GM23248 (cell line): ENCODE results near the gene SPEG. TPM values are rescaled to one million over a fixed set of nuclear protein-coding genes. Genes with fewer than 3 reads are reported as not detected.

Source experiments
- DNase-seq: peaks from one replicate; pipeline ENCODE4 v3.0.0-alpha.2; 2015
- H2AFZ ChIP-seq: fragments of 200-600 bp; sonication (generic); 2 replicates; pipeline ENCODE4 v1.6.1; 2016; ENCODE audit warnings: antibody characterized with exemption
- H3F3A ChIP-seq: fragments of 200-600 bp; sonication (generic); 2 replicates; pipeline ENCODE4 v1.6.1; 2016; ENCODE audit warnings: mild to moderate bottlenecking, antibody characterized with exemption, mixed run types; ENCODE audit not compliant: insufficient read depth
- H3K27ac ChIP-seq: fragments of 200-600 bp; sonication (generic); 2 replicates; pipeline ENCODE4 v1.5.1; 2016; ENCODE audit warnings: mild to moderate bottlenecking
- H3K27me3 ChIP-seq: fragments of 200-600 bp; sonication (generic); replicated peaks from 2 replicates; pipeline ENCODE4 v1.6.1; 2016; ENCODE audit warnings: mild to moderate bottlenecking; ENCODE audit not compliant: insufficient read depth
- H3K36me3 ChIP-seq: fragments of 200-600 bp; sonication (generic); 2 replicates; pipeline ENCODE4 v1.6.1; 2016; ENCODE audit warnings: low read depth, mild to moderate bottlenecking
- H3K4me1 ChIP-seq: fragments of 200-600 bp; sonication (generic); 2 replicates; pipeline ENCODE4 v1.6.1; 2016; ENCODE audit warnings: mild to moderate bottlenecking; ENCODE audit not compliant: insufficient read depth
- H3K4me2 ChIP-seq: fragments of 200-600 bp; sonication (generic); one replicate; pipeline ENCODE4 v1.6.1; 2016; ENCODE audit warnings: mild to moderate bottlenecking; ENCODE audit not compliant: unreplicated experiment
- H3K4me3 ChIP-seq: fragments of 200-600 bp; sonication (generic); 2 replicates; pipeline ENCODE4 v1.5.1; 2016; ENCODE audit warnings: mild to moderate bottlenecking
- H3K79me2 ChIP-seq: fragments of 200-600 bp; sonication (generic); 2 replicates; pipeline ENCODE4 v1.6.1; 2016; ENCODE audit warnings: mild to moderate bottlenecking; ENCODE audit not compliant: insufficient read depth
- H3K9ac ChIP-seq: fragments of 200-600 bp; sonication (generic); 2 replicates; pipeline ENCODE4 v1.6.1; 2016; ENCODE audit warnings: mild to moderate bottlenecking
- H3K9me2 ChIP-seq: fragments of 200-600 bp; sonication (generic); 2 replicates; pipeline ENCODE4 v1.6.1; 2016; ENCODE audit warnings: mixed run types, mild to moderate bottlenecking, moderate library complexity; ENCODE audit not compliant: insufficient read depth
- H3K9me3 ChIP-seq: fragments of 200-600 bp; sonication (generic); one replicate; pipeline ENCODE4 v1.6.1; 2017; ENCODE audit warnings: low read depth
- H4K20me1 ChIP-seq: fragments of 200-600 bp; sonication (generic); 2 replicates; pipeline ENCODE4 v1.6.0; 2016; ENCODE audit not compliant: insufficient read depth
- EZH2 ChIP-seq: fragments of 200-600 bp; sonication (generic); IDR thresholded peaks from 2 replicates; pipeline ENCODE4 v1.6.1; 2018; ENCODE audit warnings: antibody characterized with exemption, mild to moderate bottlenecking; ENCODE audit not compliant: insufficient read depth, poor library complexity, severe bottlenecking
- EZH2phosphoT487 ChIP-seq: fragments of 200-600 bp; sonication (generic); IDR thresholded peaks from 2 replicates; pipeline ENCODE4 v1.6.1; 2018; ENCODE audit warnings: antibody characterized with exemption, moderate library complexity, mild to moderate bottlenecking, low read depth; ENCODE audit not compliant: insufficient read depth
- WGBS, 2 experiments: methylation state at CpG; one replicate each; pipeline ENCODE4 v1.1.6; 2015 to 2017; ENCODE audit warnings: low lambda C conversion rate in 2 of 2, low coverage in 1 of 2; ENCODE audit errors: missing lambda C conversion rate in 2 of 2; 5-methylcytosine and 5-hydroxymethylcytosine counted together
- in situ Hi-C: fragments of 300-500 bp; cut with MboI; formaldehyde crosslinking; loops from 2 replicates; pipeline ENCODE4 v1.15.0; 2020
- polyA plus RNA-seq: library from polyadenylated mRNA; unstranded; fragments of >200 nt; fragmentation: Nextera tagmentation; extraction: Ambion mirVana; gene quantifications from 2 replicates; pipeline ENCODE4 v1.2.1, GENCODE V29; 2016
- total RNA-seq: library from RNA; depleted of rRNA; stranded (reverse); fragments of >200 nt; shearing (Covaris generic); gene quantifications from 2 replicates; pipeline ENCODE4 v1.2.3, GENCODE V29; 2014

Gene SPEG
- total and polyA plus RNA-seq, 2 experiments from 2014 or later: 9.4 to 26.5 TPM

- H3K9me2 ChIP-seq: no peaks in the 10 kb centered on the region
- peaks cover 4% of the 10 kb centered on the region; the same call in 1 of the 2 replicates for H3K36me3 ChIP-seq
- H2AFZ ChIP-seq: no peak overlapping the region
- no peak overlapping the region for H3K27ac ChIP-seq
- TF ChIP-seq EZH2: no peak
- no peak for TF ChIP-seq EZH2phosphoT487
- no peak overlapping the region for H3K4me2 ChIP-seq
- H3K4me3 ChIP-seq: no peak overlapping the region
- peaks cover 13% of the 10 kb centered on the region for H3K4me1 ChIP-seq
- in situ Hi-C loops: no loop called here
- H3K9me3 ChIP-seq: no peaks in the 10 kb centered on the region
- no peak for DNase-seq
- no peak overlapping the region for H3K9ac ChIP-seq
- H3F3A ChIP-seq: no peaks in the 10 kb centered on the region
- 82 to 83% methylated on average over 19 to 23 of the region's 23 CpGs for WGBS, 2 experiments
- H3K27me3 ChIP-seq: no peaks in the 10 kb centered on the region; the same call in 1 of the 2 replicates
- H3K79me2 ChIP-seq: peaks cover 2% of the 10 kb centered on the region; the same call in 1 of the 2 replicates
- H4K20me1 ChIP-seq: no peaks in the 10 kb centered on the region
Measured at GRCh38 chr2:219506153-219506801, 71.6 kb downstream of the SPEG start.

GRCh38 chr2:219506802-219507526 lies 72.3 kb downstream of the SPEG start:
- Histone ChIP-seq H3K27ac (no peak overlapping the region), H3F3A (no peaks in the 10 kb centered on the region), H3K9ac (no peak overlapping the region), H3K27me3 (no peaks in the 10 kb centered on the region; the same call in 1 of the 2 replicates), H3K9me3 (no peaks in the 10 kb centered on the region), H2AFZ (no peak overlapping the region), H3K4me2 (no peak overlapping the region), H3K4me3 (no peak overlapping the region), H3K4me1 (peaks cover 13% of the 10 kb centered on the region), H3K79me2 (no peaks in the 10 kb centered on the region), H3K9me2 (no peaks in the 10 kb centered on the region), H3K36me3 (peaks cover 4% of the 10 kb centered on the region; the same call in 1 of the 2 replicates), H4K20me1 (no peaks in the 10 kb centered on the region)
- TF ChIP-seq EZH2phosphoT487: no peak
- TF ChIP-seq EZH2: no peak
- in situ Hi-C loops: no loop called here
- no peak for DNase-seq
- WGBS, 2 experiments: 64 to 66% methylated on average over 14 to 17 of the region's 17 CpGs

GRCh38 chr2:219507581-219508443 lies 73.2 kb downstream of the SPEG start:
- in situ Hi-C loops: no loop called here
- Histone ChIP-seq H3K27me3 (peaks cover 2% of the 10 kb centered on the region; the same call in 1 of the 2 replicates), H3F3A (no peaks in the 10 kb centered on the region), H3K27ac (no peak overlapping the region), H3K79me2 (no peaks in the 10 kb centered on the region), H3K36me3 (peaks cover 4% of the 10 kb centered on the region; the same call in 1 of the 2 replicates), H2AFZ (no peak overlapping the region), H3K9me3 (no peaks in the 10 kb centered on the region), H3K9ac (no peak overlapping the region), H3K4me3 (no peak overlapping the region), H3K4me1 (peaks cover 13% of the 10 kb centered on the region), H4K20me1 (no peaks in the 10 kb centered on the region), H3K4me2 (no peak overlapping the region), H3K9me2 (no peaks in the 10 kb centered on the region)
- WGBS, 2 experiments: 35 to 41% methylated on average over 8 of the region's 8 CpGs
- DNase-seq: peak; percentile 40
- TF ChIP-seq EZH2phosphoT487: no peak
- no peak for TF ChIP-seq EZH2

GRCh38 chr2:219508444-219508734 lies 73.7 kb downstream of the SPEG start:
- no peak overlapping the region for H3K4me2 ChIP-seq
- peaks cover 8% of the 10 kb centered on the region for H3K27me3 ChIP-seq
- no peak for DNase-seq
- no peaks in the 10 kb centered on the region for H3K9me3 ChIP-seq
- no peaks in the 10 kb centered on the region for H3K9me2 ChIP-seq
- H3K4me1 ChIP-seq: peaks cover 13% of the 10 kb centered on the region
- H3K27ac ChIP-seq: no peak overlapping the region
- TF ChIP-seq EZH2: no peak
- TF ChIP-seq EZH2phosphoT487: no peak
- H3F3A ChIP-seq: no peaks in the 10 kb centered on the region
- in situ Hi-C loops: no loop called here
- no peaks in the 10 kb centered on the region for H4K20me1 ChIP-seq
- no peak overlapping the region for H3K9ac ChIP-seq
- peaks cover 3% of the 10 kb centered on the region; the same call in 1 of the 2 replicates for H3K36me3 ChIP-seq
- WGBS, 2 experiments: 56 to 71% methylated on average over 3 to 4 of the region's 4 CpGs
- H3K79me2 ChIP-seq: no peaks in the 10 kb centered on the region
- no peak overlapping the region for H3K4me3 ChIP-seq
- no peak overlapping the region for H2AFZ ChIP-seq
